OCI-LY1 (cell line): ENCODE results near the gene GAS6.

Experiments
- H2AFZ ChIP-seq: fragments of 200-600 bp; sonication (generic), shearing (Covaris generic); 2 replicates; pipeline ENCODE4 v1.6.0; 2014; ENCODE audit warnings: antibody characterized with exemption, mild to moderate bottlenecking, low read length
- H3F3A ChIP-seq: fragments of 200-600 bp; sonication (generic), shearing (Covaris generic); 2 replicates; pipeline ENCODE4 v1.6.0; 2014; ENCODE audit warnings: mild to moderate bottlenecking, antibody characterized with exemption, low read length, moderate library complexity; ENCODE audit not compliant: insufficient read depth
- H3K27ac ChIP-seq: fragments of 200-600 bp; sonication (generic); 2 replicates; pipeline ENCODE4 v1.5.1; 2014; ENCODE audit warnings: low read length, mixed run types, mild to moderate bottlenecking, low read depth; ENCODE audit not compliant: poor library complexity, severe bottlenecking
- H3K27me3 ChIP-seq: fragments of 200-600 bp; sonication (generic); 2 replicates; pipeline ENCODE4 v1.6.0; 2014; ENCODE audit warnings: antibody characterized with exemption, mild to moderate bottlenecking, low read length, moderate library complexity; ENCODE audit not compliant: insufficient read depth
- H3K36me3 ChIP-seq: fragments of 200-600 bp; sonication (generic); 2 replicates; pipeline ENCODE4 v1.6.1; 2014; ENCODE audit warnings: mild to moderate bottlenecking, antibody characterized with exemption, low read length, moderate library complexity, mixed read lengths; ENCODE audit not compliant: insufficient read depth
- H3K4me1 ChIP-seq: fragments of 200-600 bp; sonication (generic); 2 replicates; pipeline ENCODE4 v1.5.1; 2014; ENCODE audit warnings: mild to moderate bottlenecking, low read length, moderate library complexity; ENCODE audit not compliant: insufficient read depth, severe bottlenecking
- H3K4me2 ChIP-seq: fragments of 200-600 bp; sonication (generic), shearing (Covaris generic); 2 replicates; pipeline ENCODE4 v1.6.1; 2014; ENCODE audit warnings: low read length
- H3K4me3 ChIP-seq: fragments of 200-600 bp; sonication (generic); 2 replicates; pipeline ENCODE4 v1.5.1; 2014; ENCODE audit warnings: low read length, low read depth, mild to moderate bottlenecking, mixed read lengths; ENCODE audit not compliant: poor library complexity, severe bottlenecking
- H3K79me2 ChIP-seq: fragments of 200-600 bp; shearing (Covaris generic); 2 replicates; pipeline ENCODE4 v1.6.1; 2016; ENCODE audit warnings: mixed run types, low read length, mixed read lengths; ENCODE audit not compliant: insufficient read depth
- H3K9ac ChIP-seq: fragments of 200-600 bp; sonication (generic), shearing (Covaris generic); 2 replicates; pipeline ENCODE4 v1.6.1; 2014; ENCODE audit warnings: mild to moderate bottlenecking, low read length, mixed read lengths
- H3K9me2 ChIP-seq: fragments of 200-600 bp; sonication (generic), shearing (Covaris generic); 2 replicates; pipeline ENCODE4 v1.6.1; 2014; ENCODE audit warnings: low read depth, mild to moderate bottlenecking, low read length, mixed read lengths
- H3K9me3 ChIP-seq: fragments of 200-600 bp; shearing (Covaris generic); 2 replicates; pipeline ENCODE4 v1.6.1; 2014; ENCODE audit warnings: low read length, mixed read lengths
- H4K20me1 ChIP-seq: fragments of 200-600 bp; sonication (generic), shearing (Covaris generic); 2 replicates; pipeline ENCODE4 v1.6.0; 2016; ENCODE audit warnings: mild to moderate bottlenecking, low read length; ENCODE audit not compliant: insufficient read depth
- EZH2 ChIP-seq: fragments of 200-600 bp; sonication (generic), shearing (Covaris generic); IDR thresholded peaks from 2 replicates; pipeline ENCODE4 v1.8.0; 2017; ENCODE audit warnings: borderline replicate concordance, mixed run types, mild to moderate bottlenecking, antibody characterized with exemption, low read length, moderate library complexity, mixed read lengths
- TF ChIP-seq, protein P1 (sequence below): fragments of 200-600 bp; sonication (generic), shearing (Covaris generic); IDR thresholded peaks from 2 replicates; pipeline ENCODE4 v1.5.1; 2017; ENCODE audit warnings: mild to moderate bottlenecking, antibody characterized with exemption, low read length, moderate library complexity, mixed read lengths

The GAS6 gene

DNA sequence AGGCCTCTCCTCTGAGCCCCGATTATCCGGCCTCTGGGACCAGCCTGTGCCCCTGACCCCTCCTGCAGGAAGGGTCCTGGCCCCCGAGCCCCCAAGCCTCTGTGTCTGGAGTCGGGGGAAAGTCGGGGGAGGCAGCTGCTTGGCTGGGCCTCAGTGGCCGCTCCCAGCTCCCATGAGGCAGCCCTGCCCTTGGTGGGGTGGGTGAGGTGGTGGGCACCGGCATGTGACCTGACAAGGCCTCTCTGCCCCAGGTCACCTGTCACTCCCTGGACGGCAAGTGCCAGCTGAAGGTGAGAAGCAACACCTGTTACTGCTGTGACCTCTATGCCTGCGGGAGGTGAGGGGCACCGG lies 63.3 kb downstream of the GAS6 start:
- H4K20me1 ChIP-seq = no peaks in the 10 kb centered on the region
- H3K4me2 ChIP-seq = no peak overlapping the region
- H2AFZ ChIP-seq = no peak overlapping the region
- no peaks in the 10 kb centered on the region for H3K9me3 ChIP-seq
- no peaks in the 10 kb centered on the region for H3K4me1 ChIP-seq
- no peaks in the 10 kb centered on the region for H3K79me2 ChIP-seq
- no peaks in the 10 kb centered on the region for H3K36me3 ChIP-seq
- H3K9ac ChIP-seq = no peak overlapping the region
- H3K27ac ChIP-seq = no peak overlapping the region
- TF ChIP-seq, protein P1, sequence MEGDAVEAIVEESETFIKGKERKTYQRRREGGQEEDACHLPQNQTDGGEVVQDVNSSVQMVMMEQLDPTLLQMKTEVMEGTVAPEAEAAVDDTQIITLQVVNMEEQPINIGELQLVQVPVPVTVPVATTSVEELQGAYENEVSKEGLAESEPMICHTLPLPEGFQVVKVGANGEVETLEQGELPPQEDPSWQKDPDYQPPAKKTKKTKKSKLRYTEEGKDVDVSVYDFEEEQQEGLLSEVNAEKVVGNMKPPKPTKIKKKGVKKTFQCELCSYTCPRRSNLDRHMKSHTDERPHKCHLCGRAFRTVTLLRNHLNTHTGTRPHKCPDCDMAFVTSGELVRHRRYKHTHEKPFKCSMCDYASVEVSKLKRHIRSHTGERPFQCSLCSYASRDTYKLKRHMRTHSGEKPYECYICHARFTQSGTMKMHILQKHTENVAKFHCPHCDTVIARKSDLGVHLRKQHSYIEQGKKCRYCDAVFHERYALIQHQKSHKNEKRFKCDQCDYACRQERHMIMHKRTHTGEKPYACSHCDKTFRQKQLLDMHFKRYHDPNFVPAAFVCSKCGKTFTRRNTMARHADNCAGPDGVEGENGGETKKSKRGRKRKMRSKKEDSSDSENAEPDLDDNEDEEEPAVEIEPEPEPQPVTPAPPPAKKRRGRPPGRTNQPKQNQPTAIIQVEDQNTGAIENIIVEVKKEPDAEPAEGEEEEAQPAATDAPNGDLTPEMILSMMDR = no peak
- no peak for TF ChIP-seq EZH2
- peaks cover 9% of the 10 kb centered on the region; the same call in 1 of the 2 replicates for H3K27me3 ChIP-seq
- no peaks in the 10 kb centered on the region for H3F3A ChIP-seq
- no peaks in the 10 kb centered on the region for H3K9me2 ChIP-seq
- H3K4me3 ChIP-seq = no peak overlapping the region

DNA sequence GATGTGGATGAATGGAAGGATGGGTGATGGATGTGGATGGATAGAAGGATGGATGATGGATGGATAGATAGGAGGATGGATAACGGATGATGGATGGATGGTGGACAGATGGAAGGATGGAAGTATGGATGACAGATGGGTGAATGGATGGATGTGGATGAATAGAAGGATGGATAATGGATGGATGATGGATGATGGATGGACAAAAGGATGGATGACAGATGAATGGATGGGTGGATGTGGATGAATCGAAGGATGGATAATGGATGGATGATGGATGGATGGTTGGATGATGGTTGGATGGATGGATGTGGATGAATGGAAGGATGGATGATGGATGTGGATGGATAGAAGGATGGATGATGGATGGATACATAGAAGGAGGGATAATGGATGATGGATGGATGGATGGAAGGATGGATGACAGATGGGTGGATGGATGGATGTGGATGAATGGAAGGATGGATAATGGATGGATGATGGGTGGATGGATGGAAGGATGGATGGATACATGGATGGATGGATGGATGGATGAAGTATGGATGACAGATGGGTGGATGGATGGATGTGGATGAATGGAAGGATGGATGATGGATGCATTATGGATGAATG lies 65.6 kb downstream of the GAS6 start:
- Histone ChIP-seq H3K4me2 (no peak overlapping the region), H3K9ac (no peak overlapping the region), H3K36me3 (no peaks in the 10 kb centered on the region), H3K27ac (no peak overlapping the region), H3F3A (no peaks in the 10 kb centered on the region), H3K27me3 (peaks cover 9% of the 10 kb centered on the region; the same call in 1 of the 2 replicates), H3K9me2 (no peaks in the 10 kb centered on the region), H4K20me1 (no peaks in the 10 kb centered on the region), H3K79me2 (no peaks in the 10 kb centered on the region), H3K4me1 (no peaks in the 10 kb centered on the region), H3K4me3 (no peak overlapping the region), H3K9me3 (no peaks in the 10 kb centered on the region), H2AFZ (no peak overlapping the region)
- TF ChIP-seq EZH2 = no peak
- TF ChIP-seq, protein P1 = no peak

GRCh38 chr13:113796964-113797676 lies 66.8 kb downstream of the GAS6 start:
- H3K4me3 ChIP-seq = no peak overlapping the region
- no peaks in the 10 kb centered on the region for H3F3A ChIP-seq
- no peaks in the 10 kb centered on the region for H3K4me1 ChIP-seq
- no peak for TF ChIP-seq EZH2
- TF ChIP-seq, protein P1 = no peak
- H3K27ac ChIP-seq = no peak overlapping the region
- no peak overlapping the region for H2AFZ ChIP-seq
- no peaks in the 10 kb centered on the region for H3K9me3 ChIP-seq
- H3K4me2 ChIP-seq = no peak overlapping the region
- H3K36me3 ChIP-seq = no peaks in the 10 kb centered on the region
- H3K27me3 ChIP-seq = no peaks in the 10 kb centered on the region; the same call in 1 of the 2 replicates
- H4K20me1 ChIP-seq = no peaks in the 10 kb centered on the region
- no peaks in the 10 kb centered on the region for H3K9me2 ChIP-seq
- H3K9ac ChIP-seq = no peak overlapping the region
- H3K79me2 ChIP-seq = no peaks in the 10 kb centered on the region
